Measurements from ENCODE around the gene COL12A1.

Gene COL12A1

DNA sequence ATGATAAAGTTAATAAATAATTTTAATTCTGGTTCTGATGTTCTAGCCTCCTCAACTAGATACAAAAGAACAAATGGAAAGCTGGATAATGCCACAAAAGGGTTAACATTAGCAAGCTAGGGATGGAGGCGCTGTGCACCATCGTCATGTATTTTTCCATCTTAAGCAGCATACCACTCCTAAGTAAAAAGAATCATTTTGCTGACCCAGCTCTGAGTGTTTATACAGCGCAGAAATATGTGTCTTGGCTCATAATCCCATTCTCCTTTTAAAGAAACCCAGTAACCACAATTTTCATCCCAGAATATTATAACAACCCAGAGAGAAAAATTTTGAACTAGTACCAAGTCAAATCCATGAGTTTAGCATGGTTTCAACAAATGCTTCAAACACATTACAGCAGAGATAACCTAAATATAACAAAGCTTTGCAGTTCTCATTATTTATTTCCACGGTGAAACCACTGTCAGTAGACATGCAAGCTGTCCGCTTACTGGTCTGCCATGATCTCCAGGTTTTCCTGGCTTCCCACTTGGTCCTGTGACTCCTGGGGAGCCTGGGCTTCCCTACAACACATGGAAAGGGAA is 111.1 kb downstream of the COL12A1 start:
- H3K4me3 ChIP-seq = no peak overlapping the region
- H3K27ac ChIP-seq = peak overlapping the region; percentile 42 to 64
- TF ChIP-seq, protein P1, sequence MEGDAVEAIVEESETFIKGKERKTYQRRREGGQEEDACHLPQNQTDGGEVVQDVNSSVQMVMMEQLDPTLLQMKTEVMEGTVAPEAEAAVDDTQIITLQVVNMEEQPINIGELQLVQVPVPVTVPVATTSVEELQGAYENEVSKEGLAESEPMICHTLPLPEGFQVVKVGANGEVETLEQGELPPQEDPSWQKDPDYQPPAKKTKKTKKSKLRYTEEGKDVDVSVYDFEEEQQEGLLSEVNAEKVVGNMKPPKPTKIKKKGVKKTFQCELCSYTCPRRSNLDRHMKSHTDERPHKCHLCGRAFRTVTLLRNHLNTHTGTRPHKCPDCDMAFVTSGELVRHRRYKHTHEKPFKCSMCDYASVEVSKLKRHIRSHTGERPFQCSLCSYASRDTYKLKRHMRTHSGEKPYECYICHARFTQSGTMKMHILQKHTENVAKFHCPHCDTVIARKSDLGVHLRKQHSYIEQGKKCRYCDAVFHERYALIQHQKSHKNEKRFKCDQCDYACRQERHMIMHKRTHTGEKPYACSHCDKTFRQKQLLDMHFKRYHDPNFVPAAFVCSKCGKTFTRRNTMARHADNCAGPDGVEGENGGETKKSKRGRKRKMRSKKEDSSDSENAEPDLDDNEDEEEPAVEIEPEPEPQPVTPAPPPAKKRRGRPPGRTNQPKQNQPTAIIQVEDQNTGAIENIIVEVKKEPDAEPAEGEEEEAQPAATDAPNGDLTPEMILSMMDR (IDR thresholded peaks at IDR 0.05) = no peak
- no peak for DNase-seq (ENCODE audit: low spot score)

DNA sequence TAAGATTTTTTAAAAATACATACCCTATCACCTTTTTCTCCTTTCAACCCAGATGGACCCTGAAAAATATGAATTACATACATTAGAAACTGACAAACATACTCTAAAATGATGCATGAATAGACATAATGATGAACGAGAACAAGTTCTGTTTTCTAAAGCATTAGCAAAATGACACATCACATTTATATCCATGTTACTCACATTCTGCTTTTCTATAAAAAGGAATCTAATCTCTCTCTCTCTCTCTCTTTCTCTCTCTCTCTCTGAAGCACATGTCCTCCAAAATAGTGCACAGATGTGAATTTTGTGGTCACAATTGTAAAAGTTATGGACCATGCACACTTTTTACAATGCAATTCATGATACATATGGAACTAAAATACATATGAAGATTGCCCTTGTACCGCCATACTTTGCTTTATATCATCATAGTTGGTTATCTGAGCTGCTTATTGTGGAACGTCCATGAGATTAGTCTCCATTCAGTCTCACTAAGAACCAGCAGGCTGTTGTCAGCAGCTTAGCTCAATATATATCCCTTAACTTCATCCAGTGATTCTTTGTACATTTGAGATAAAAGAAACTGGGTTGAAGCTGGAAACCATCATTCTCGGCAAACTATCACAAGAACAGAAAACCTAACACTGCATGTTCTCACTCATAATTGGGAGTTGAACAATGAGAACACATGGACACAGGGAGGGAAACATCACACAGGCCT is 114.2 kb downstream of the COL12A1 start:
- no peak for DNase-seq (ENCODE audit: low spot score)
- H3K27ac ChIP-seq = no peak overlapping the region
- TF ChIP-seq, protein P1 (IDR thresholded peaks at IDR 0.05) = no peak
- no peak overlapping the region for H3K4me3 ChIP-seq

DNA sequence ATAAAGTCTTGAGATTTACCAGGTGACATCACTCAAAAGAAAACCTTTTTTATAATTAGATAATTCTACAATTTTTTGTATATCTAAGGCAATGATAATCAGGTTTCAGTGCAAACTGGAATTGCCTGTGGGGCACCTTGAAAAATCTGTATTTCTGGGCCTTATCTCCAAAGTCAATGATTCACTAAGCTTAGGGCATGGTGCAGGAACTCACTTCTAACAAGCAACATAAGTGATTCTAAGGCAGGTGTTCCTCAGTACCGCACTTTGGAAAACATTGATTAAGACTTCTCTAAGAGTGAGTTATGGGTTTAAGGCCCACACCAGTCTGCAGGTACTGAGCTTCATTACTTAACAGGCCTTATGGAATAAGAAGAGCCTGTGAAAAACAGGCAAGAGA is 115.3 kb downstream of the COL12A1 start:
- Histone ChIP-seq H3K4me3 (no peak overlapping the region), H3K27ac (no peak overlapping the region)
- TF ChIP-seq, protein P1 (IDR thresholded peaks at IDR 0.05) = no peak
- DNase-seq (ENCODE audit: low spot score) = no peak

DNA sequence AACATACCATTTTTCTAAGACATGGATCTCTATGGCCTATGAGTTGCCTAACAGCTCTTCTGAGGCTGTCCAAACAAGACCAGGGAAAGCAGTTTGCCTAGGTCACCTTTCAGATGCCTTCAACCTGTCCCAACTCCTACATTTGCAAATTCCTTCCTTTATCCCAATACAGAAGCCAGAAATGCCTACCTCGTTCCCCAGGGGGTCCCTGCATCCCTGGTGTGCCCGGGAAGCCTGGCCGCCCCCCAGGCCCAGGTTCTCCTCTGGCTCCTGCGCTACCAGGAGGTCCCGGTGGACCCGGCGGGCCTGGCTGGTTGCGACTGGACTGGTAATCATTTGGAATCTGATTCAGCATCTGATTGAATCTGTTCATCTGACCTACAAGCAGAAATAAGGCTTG is 115.9 kb downstream of the COL12A1 start:
- H3K27ac ChIP-seq = no peak overlapping the region
- no peak overlapping the region for H3K4me3 ChIP-seq
- TF ChIP-seq, protein P1 (IDR thresholded peaks at IDR 0.05) = no peak
- DNase-seq (ENCODE audit: low spot score) = no peak

DNA sequence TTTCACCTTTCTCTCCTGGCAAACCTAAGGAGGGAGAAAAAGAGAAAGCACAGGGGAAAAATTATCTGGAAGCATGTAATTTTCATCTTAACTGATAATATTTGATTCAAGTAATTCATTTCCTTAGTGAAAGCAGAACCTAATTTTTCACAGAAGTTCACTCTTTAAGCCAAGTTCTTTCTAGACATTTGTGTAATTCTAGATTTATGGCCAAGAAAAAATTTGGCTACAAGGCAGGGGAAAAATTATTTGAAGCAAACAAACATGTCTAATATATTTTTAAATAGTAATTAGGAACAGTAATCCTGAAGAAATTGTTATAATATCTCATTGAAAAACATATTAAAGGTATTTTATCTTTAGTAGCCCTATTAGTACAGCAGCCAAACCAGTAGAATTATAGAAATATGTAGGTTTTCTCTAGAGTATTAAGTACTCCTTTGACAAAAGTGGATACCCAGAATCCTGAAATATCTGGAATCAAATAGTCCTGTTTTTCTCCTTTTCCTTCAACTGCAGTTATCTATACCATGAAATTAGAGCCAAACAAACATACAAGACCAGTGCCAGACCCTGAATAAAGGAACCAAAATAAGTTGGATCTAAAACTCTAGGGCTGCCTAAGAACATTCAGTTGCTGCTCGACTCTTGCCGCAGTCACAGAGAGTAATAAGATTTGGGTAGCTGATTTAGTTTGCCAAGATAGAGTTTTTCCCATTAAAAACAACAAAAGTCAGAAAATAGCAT is 116.5 kb downstream of the COL12A1 start:
- no peak for DNase-seq (ENCODE audit: low spot score)
- no peak overlapping the region for H3K4me3 ChIP-seq
- no peak overlapping the region for H3K27ac ChIP-seq
- TF ChIP-seq, protein P1 (IDR thresholded peaks at IDR 0.05) = no peak

DNA sequence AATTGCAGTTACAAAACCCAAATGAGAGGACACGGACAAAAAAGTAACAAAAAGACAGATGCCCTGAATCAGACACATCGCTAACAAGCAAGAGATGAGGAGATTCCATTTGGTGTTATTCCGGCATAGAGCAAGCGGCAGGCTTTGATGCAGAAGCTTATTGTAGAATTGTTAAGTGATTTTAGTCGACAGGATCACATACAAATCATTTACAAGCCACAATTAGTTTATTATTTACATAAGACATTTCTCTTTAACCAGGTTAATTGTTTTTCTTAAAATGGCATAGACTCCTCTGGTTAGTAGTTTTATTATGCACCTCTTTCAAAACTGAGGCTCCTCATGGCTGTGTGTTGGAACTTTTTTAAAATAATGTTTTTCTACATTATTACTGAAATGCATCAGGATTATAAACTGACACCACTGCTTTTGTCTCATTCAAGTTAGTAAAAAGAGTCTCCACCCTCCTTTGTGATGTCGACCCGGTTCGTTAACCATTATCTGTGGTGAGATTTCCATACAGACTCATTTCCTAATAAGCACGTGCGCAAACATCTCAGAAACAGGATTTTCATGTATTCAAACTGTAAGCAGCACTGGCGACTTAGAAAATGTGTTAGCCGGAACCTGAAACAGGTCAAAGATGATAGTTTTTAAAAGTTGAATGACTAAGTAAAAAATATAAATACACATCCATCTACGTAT is 119.8 kb downstream of the COL12A1 start:
- no peak overlapping the region for H3K27ac ChIP-seq
- no peak overlapping the region for H3K4me3 ChIP-seq
- TF ChIP-seq, protein P1 (IDR thresholded peaks at IDR 0.05) = no peak
- DNase-seq (ENCODE audit: low spot score) = no peak

All from coronary artery (tissue), 2 donors.